Measurements from ENCODE around the gene DDN. TPM values are rescaled to one million over a fixed set of nuclear protein-coding genes. Genes with fewer than 3 reads are reported as not detected.

Gene DDN
- total RNA-seq, 1 experiment from 2014 or later = not detected

- DNase-seq (ENCODE audit: low read depth) = no peak
Observed at GRCh38 chr12:48966177-48966895, 32.8 kb downstream of the DDN start.

DNA sequence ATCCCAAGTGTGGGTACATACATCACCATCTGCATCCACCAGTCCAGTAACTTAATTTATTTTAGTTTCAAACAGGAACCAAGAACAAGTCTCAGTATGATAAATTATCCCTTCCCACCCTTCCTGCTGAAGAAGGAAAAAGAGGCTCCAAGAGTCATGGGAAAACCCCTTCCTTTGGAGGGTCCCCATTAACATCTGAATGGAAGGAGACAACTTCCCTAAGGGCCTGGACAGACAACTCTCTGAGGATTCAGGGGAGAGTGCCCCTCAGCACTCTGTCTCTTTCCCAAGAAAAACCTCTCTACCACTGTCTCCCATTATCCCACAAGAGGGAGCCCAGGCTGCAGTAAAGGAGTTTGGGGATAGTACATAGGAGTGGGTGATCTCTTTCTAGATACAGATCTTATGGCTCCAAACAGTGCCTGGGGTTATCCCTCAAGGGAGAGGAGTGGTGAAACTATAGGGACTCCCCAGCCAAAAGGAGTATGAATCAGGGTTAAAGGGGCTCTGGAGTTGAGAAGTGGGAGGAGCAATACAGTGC is 33.8 kb downstream of the DDN start:
- DNase-seq (ENCODE audit: low read depth) = peak; percentile 32

GRCh38 chr12:48961801-48962200 is 37.4 kb downstream of the DDN start:
- DNase-seq (ENCODE audit: low read depth) = no peak

- DNase-seq (ENCODE audit: low read depth) = peak; percentile 27
Observed at GRCh38 chr12:48961331-48961730, 37.8 kb downstream of the DDN start.

DNA sequence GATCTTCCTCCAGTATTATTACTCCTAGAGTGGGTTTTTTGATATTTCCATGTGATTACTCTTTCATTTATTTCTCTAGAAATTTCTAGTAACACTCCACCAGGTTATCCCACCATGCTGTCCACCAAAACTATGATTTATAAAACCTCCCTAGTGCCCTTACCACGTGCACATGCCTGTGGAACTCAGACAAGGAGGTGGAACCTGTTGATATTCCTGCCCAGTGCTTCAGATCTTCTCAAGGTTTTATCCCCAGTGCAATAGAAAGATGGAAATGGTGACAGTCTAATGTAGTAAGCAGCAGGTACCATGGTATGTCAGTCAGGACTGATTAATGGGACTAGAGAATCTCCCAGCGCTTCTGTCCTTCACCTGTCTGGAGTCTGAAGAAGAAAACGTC is 38.3 kb downstream of the DDN start:
- DNase-seq (ENCODE audit: low read depth) = no peak

DNA sequence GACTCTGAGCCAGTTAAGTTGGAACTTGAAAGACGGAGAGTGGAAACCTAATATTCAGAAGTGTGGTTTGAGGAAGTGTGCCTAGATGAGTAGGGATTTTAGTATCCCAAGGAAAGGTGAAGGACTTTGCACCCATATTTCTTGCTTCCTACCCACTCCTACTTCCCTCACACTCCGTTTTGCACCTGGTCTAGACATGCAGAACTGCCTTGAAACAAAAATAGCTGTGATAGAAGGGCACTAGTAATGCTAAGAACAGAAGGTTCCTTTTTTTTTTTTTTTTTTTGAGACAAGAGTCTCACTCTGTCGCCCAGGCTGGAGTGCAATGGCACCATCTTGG is 41.2 kb downstream of the DDN start:
- no peak for DNase-seq (ENCODE audit: low read depth)

DNA sequence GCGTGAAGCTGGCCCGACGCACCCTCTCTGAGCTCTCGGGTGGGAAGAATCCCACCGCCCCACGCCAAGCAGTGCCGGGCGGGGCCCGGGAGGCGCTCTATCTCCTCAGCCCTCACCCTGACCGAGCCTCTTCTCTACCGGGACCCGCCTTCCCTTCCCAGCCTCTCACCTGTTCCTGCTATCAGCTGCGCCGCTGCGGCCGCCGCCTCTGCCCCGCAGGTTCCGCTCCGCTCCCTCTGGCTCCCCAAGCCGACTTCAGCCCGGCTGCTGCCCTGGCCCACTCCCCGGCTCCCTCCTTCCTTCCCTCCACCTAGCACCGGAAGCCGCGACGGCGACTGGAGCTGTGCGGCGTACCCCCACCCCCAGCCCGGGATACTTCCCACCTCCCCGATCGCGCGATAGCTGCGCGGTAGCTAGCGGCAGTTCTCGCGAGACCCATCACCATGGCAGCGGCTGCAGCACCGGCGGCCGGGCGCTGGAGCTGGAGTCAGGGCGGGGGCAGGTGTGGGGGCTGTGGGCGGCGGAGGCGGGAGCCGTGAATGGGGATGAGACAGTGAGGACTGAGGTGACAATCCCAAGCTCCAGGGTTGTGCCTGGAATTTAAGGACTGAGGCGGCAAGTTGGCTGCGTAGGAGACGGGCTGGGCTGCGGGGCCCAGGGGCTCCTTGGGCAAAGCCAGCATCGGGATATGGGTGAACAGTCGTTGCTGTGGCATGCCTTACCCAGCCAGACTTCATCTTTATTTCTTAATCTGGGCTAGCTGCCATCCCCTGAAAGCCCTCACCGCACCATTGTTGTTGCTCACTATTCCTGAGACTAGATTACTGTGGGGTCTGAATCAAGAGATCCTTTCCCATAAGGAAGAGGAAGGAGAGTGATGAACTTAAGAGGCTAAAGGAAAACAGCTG is 41.8 kb downstream of the DDN start, which contains the start of gene ARF3:
ARF3 (minus strand) TSS at position 347 of the 908 bp plus-strand sequence. CDS start 16,392 bp downstream, outside the sequence.
- DNase-seq (ENCODE audit: low read depth) = peak; percentile 87

DNA sequence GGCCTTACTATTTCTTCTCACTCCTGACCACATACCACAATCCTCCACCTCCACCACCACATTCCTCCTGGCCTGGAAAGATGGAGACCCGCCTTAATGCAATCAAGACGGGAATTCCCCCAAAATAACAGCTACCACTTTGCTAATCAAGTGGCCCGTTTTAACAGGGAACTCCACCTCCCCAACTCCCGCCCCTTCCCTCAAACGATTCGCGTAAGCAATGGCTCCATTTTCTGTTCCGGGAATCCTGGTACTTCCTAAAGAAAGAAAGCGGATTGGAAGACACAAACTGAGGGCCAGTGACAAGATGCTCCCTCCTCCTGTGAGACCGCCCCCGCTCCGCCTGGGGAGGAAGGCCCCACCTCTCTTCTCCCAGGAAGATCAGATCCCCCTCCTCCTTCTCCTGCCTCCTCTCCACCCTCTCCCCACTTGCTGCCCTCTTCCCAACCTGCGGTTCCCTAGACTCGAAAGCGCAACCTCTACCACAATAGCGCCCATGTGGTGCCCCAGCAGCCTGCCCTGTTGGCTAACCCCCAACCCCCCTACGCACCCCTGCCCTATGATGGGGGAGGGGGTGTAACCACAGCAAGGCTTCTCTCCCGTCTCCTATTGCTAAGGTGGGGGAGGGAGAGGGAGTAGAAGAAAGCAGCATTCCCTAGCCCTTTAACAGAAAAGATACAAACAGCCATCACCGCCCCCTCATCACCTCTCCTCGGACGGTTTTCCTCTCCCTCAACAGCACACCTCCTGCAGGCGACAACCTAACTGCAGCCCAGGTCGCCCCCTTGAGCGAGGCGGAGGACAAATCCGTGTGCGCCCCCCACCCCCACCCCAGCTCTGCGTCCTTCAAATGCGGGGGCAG is 42.7 kb downstream of the DDN start:
- DNase-seq (ENCODE audit: low read depth) = peak; percentile 95

GRCh38 chr12:48954841-48955501 is 44.2 kb downstream of the DDN start:
- DNase-seq (ENCODE audit: low read depth) = no peak

DNA sequence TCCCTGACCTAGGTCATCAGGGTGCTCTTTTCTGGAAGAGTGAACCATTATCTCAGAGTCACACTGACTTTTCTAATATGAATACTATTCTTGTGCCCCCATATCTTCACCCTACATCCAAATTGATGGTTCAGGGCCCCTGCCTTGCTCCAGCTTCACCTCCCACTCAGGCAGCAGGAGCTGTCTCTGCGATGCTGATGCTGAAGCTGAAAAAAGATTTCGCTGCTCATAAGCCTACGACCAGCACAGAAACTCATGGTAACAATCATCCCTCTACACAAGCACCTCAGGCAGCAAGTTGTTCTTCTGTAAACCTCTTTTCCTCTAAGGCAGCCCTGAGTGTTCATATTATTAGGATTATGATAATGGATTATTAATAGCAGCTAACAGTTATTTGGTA is 45.1 kb downstream of the DDN start:
- DNase-seq (ENCODE audit: low read depth) = no peak

GRCh38 chr12:48952691-48953090 is 46.5 kb downstream of the DDN start:
- no peak for DNase-seq (ENCODE audit: low read depth)

DNA sequence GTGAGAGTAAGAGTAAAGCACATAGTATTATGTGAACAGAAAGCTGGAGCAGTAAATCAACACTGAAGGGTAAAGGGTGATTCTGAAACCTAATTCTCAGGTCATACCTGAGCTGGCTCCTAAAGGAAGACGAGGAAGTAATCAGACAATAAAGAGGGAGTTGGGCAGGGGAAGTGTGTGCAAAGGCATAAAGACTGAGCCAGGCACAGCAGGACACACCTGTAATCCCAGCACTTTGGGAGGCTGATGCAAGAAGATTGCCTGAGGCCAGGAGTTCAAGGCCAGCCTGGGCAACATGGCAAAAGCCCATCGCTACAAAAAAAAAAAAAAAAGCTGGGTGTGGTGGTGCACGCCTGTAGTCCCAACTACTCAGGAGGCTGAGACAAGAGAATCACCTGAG is 51.4 kb downstream of the DDN start:
- no peak for DNase-seq (ENCODE audit: low read depth)

DNA sequence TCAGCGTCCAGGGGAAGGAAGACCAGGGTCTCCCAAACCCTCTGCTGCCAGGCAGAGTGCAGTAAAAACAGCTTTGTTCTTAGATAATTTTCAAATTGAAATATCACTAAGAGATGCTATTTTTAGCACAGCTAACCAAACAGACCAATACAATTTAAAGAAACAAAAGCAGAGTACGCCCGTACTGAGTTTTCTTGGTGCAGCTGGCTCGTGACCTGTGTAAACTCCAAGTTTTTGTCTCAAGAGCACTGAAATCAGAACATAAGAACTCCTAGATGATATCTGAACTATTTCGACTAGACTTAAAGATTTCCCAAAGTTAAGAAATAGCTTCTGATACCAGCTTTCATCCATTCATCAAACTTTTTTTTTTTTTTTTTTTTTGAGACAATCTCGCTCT is 52.2 kb downstream of the DDN start:
- DNase-seq (ENCODE audit: low read depth) = no peak

DNA sequence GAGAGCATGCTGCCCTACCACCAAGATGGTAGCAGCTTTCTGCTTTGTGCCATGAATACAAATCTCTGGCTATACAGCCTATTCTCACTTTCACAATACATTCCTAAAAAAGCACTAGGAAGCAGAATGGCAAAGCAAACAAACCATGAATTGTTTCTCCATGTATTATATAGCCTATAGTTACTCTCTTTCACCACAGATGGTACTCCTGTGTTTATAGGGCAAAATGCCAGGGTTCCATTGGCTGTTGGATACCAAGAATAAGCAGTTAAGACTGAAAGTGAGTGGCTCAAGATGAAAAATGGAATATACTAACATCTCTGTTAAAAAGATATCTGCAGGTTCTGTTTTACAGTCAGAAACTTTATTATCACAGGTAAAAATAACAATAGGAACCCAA is 53.0 kb downstream of the DDN start:
- no peak for DNase-seq (ENCODE audit: low read depth)

Other genes with a start within 250 kb of the DDN start
- 10.3 and 10.8 TPM in 2 replicates for gene ADCY6, start 210.3 kb downstream of the DDN start, total RNA-seq (2014; rRNA removed; shearing (Covaris generic))
- 10.5 and 11.2 TPM in 2 replicates for gene CACNB3, start 180.9 kb downstream of the DDN start, total RNA-seq (2014; rRNA removed; shearing (Covaris generic))
- 55.7 and 59.1 TPM in 2 replicates for gene DDX23, start 147.2 kb downstream of the DDN start, total RNA-seq (2014; rRNA removed; shearing (Covaris generic))
- gene RND1, start 133.5 kb downstream of the DDN start, total RNA-seq (2014; rRNA removed; shearing (Covaris generic)) = 0.29 TPM in 1 of 2 replicates, not detected in the other
- gene FKBP11, start 73.9 kb downstream of the DDN start, total RNA-seq (2014; rRNA removed; shearing (Covaris generic)) = 27.6 and 31.7 TPM in 2 replicates
- gene ARF3, start 41.9 kb downstream of the DDN start, total RNA-seq (2014; rRNA removed; shearing (Covaris generic)) = 47.8 and 57.1 TPM in 2 replicates
- gene WNT10B, start 27.6 kb downstream of the DDN start, total RNA-seq (2014; rRNA removed; shearing (Covaris generic)) = 0.29 TPM in 1 of 2 replicates, not detected in the other
- gene WNT1, start 21.1 kb downstream of the DDN start, total RNA-seq (2014; rRNA removed; shearing (Covaris generic)) = not detected in 2 replicates
- gene PRKAG1, start 19.4 kb upstream of the DDN start, total RNA-seq (2014; rRNA removed; shearing (Covaris generic)) = 81.3 and 89.6 TPM in 2 replicates
- gene KMT2D, start 61.4 kb upstream of the DDN start, total RNA-seq (2014; rRNA removed; shearing (Covaris generic)) = 6.8 and 7.9 TPM in 2 replicates
- 6.7 and 13.2 TPM in 2 replicates for gene RHEBL1, start 70.6 kb upstream of the DDN start, total RNA-seq (2014; rRNA removed; shearing (Covaris generic))
- gene DHH, start 95.4 kb upstream of the DDN start, total RNA-seq (2014; rRNA removed; shearing (Covaris generic)) = not detected in 2 replicates
- gene LMBR1L, start 111.5 kb upstream of the DDN start, total RNA-seq (2014; rRNA removed; shearing (Covaris generic)) = 11.7 and 24.5 TPM in 2 replicates
- gene TUBA1B, start 132.0 kb upstream of the DDN start, total RNA-seq (2014; rRNA removed; shearing (Covaris generic)) = 2,897 and 4,302 TPM in 2 replicates
- gene TUBA1A, start 189.7 kb upstream of the DDN start, total RNA-seq (2014; rRNA removed; shearing (Covaris generic)) = 649 and 744 TPM in 2 replicates